BJ (cell line): Measurements from ENCODE around the gene RNGTT. TPM values are rescaled to one million over a fixed set of nuclear protein-coding genes. Genes with fewer than 3 reads are reported as not detected.

Experiments
- CTCF ChIA-PET: fragments of 350-600 bp; formaldehyde crosslinking; extraction: SDS; loops from one replicate; lab custom pipeline; 2021; ENCODE audit warnings: antibody characterized with exemption, inconsistent platforms; lab: Yijun Ruan, JAX
- POLR2A ChIA-PET: fragments of 300-600 bp; sonication (Branson Sonifier 250); formaldehyde crosslinking; extraction: SDS; loops from one replicate; lab custom pipeline; 2021; ENCODE audit warnings: antibody characterized with exemption; lab: Charles Lee
- DNase-seq: peaks from one replicate; pipeline ENCODE4 v3.0.0-alpha.2; 2011; ENCODE audit warnings: low read depth
- H3K27me3 ChIP-seq: 2 replicates; pipeline ENCODE4 v1.6.0; 2011; ENCODE audit warnings: low read length; ENCODE audit not compliant: control insufficient read depth, insufficient read depth
- H3K36me3 ChIP-seq: 2 replicates; pipeline ENCODE4 v1.5.1; 2011; ENCODE audit warnings: low read length; ENCODE audit not compliant: control insufficient read depth, insufficient read depth
- H3K4me3 ChIP-seq: 2 replicates; pipeline ENCODE4 v1.5.1; 2011; ENCODE audit warnings: low read depth, mild to moderate bottlenecking, control low read depth, low read length
- polyA plus RNA-seq: library from polyadenylated mRNA; depleted of rRNA; stranded (reverse); fragments of >200 nt; gene quantifications from 2 replicates; pipeline ENCODE4 v1.2.3, GENCODE V29; 2011
- TF ChIP-seq, protein P1 (sequence below): IDR thresholded peaks from 2 replicates; pipeline ENCODE4 v1.5.1; 2011; ENCODE audit warnings: low read depth, mild to moderate bottlenecking, control low read depth, inconsistent platforms, low read length, moderate library complexity; ENCODE audit not compliant: insufficient read depth

RNGTT gene
- polyA plus RNA-seq, 1 experiment, result 3.2 TPM

DNA sequence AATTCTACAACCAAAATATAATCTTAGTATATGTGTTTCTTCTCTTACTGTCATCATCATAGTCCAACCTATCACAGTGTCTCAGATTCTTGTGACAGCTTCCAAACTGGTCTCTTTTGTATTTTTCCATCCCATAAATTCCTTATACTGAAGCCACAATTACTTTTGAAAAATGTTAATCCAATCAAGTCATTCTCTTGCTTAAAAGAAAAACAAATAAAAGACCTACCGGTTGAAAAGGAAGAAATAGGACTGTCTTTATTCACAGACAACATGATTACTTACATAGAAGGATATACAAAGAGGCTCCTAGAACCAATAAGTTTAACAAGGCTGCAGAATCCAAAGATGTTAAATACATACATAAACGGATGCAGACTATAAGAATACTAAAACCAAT lies 339.9 kb downstream of the RNGTT start:
- CTCF ChIA-PET, result no interaction called here

DNA sequence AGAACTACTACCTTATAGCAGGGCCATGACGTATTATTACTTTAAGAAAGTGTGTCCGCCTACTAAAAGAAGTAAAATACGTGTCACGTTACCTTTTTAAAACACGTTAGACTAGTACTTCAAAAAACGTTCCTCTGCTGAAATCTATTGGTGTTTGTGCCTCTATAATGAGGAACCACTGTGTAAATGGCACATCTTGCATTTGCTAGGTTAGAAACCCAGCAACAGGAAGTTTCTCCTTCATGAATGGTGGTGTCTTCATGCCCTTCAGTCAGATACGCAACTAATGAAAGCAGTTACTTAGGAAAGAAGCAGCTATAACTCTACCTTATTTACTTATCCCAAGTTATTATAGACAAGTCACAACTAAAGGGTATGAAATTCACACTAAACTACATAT lies 343.5 kb downstream of the RNGTT start:
- Histone ChIP-seq H3K36me3 (no peaks in the 10 kb centered on the region), H3K4me3 (no peak overlapping the region), H3K27me3 (no peaks in the 10 kb centered on the region)
- ChIA-PET CTCF (interaction anchor here (1.2 kb wide), 1 partner anchor 10 kb away, joined by 4 read pairs; no protein-coding TSS in a partner anchor), POLR2A (no interaction called here)
- DNase-seq, result no peak
- TF ChIP-seq, protein P1, sequence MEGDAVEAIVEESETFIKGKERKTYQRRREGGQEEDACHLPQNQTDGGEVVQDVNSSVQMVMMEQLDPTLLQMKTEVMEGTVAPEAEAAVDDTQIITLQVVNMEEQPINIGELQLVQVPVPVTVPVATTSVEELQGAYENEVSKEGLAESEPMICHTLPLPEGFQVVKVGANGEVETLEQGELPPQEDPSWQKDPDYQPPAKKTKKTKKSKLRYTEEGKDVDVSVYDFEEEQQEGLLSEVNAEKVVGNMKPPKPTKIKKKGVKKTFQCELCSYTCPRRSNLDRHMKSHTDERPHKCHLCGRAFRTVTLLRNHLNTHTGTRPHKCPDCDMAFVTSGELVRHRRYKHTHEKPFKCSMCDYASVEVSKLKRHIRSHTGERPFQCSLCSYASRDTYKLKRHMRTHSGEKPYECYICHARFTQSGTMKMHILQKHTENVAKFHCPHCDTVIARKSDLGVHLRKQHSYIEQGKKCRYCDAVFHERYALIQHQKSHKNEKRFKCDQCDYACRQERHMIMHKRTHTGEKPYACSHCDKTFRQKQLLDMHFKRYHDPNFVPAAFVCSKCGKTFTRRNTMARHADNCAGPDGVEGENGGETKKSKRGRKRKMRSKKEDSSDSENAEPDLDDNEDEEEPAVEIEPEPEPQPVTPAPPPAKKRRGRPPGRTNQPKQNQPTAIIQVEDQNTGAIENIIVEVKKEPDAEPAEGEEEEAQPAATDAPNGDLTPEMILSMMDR, result no peak

More for the DNA sequence above, 339.9 kb downstream of the RNGTT start:
- DNase-seq, result no peak
- TF ChIP-seq, protein P1, result no peak
- no peak overlapping the region for H3K4me3 ChIP-seq
- POLR2A ChIA-PET, result no interaction called here
- H3K27me3 ChIP-seq, result no peaks in the 10 kb centered on the region
- H3K36me3 ChIP-seq, result no peaks in the 10 kb centered on the region

DNA sequence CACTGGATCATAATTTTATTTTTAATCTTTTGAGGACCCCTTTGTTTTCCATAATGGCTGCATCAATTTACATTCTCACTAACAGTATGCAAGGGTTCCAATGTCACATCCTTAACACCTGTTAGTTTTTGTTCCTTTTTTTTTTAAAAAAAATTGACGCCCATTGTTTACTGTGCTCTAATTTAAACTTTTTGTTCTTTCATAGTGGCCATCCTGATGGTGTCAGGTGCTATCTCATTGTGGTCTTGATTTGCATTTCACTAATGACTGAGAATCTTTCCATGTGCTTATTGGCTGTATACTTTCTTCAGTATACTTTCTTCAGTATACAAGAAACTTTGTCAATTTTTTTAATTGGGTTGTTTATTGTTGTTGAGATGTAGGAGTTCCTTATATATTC lies 347.0 kb downstream of the RNGTT start:
- Histone ChIP-seq H3K36me3 (no peaks in the 10 kb centered on the region), H3K27me3 (no peaks in the 10 kb centered on the region), H3K4me3 (no peak overlapping the region)
- no peak for DNase-seq
- CTCF ChIA-PET, result no interaction called here
- POLR2A ChIA-PET, result no interaction called here
- TF ChIP-seq, protein P1, result no peak

DNA sequence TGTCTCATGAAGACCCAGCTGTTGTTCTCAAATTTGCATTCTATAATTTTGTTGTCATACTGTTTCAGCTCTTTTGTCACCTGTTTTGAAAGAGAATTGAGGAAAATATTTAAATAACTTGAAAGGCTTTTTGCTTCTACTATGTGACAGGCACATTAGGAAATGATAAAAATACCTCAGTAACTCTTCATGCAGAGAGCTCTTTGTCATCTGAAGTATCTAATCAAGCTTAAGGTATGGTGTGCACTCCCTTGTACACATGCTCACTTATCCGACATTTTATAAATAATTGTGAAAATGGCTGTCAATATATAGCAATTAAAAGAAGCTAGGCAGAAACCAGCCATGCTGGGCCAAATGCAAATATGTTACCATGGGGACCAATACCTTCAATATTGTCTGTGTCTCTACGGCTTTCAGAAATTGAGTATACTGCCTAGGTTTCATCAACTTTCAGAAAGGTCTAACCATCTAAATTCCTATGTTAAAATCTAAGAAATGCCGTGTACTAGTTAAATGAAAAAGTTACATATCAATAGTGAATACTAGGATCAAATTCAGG lies 349.0 kb downstream of the RNGTT start:
- CTCF ChIA-PET, result interaction anchor here (1.2 to 1.4 kb wide), 2 partner anchors 15 to 16 kb away, joined by 3 read pairs; no protein-coding TSS in a partner anchor
- DNase-seq, result no peak
- POLR2A ChIA-PET, result no interaction called here
- H3K27me3 ChIP-seq, result no peaks in the 10 kb centered on the region
- no peaks in the 10 kb centered on the region for H3K36me3 ChIP-seq
- TF ChIP-seq, protein P1, result no peak
- no peak overlapping the region for H3K4me3 ChIP-seq

DNA sequence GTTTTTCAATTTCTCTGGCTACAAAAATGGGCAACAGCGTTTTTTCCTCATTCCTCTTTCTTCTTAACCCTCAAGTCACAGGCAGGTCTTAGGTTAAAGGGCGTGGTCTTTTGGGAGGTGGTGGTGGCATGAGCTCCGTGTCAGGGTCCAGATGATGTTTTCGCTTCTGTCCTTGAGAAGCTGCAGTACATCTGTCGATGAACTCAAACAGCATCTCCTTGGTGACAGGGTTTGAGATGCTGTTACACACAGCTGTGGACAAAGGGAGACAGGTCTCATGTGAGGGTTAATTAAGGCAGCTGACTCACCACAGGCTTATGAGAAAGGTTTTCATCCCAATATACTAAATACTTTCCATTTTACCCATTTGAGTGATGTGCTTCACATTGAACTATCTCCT lies 350.8 kb downstream of the RNGTT start:
- POLR2A ChIA-PET, result no interaction called here
- no peak for DNase-seq

More for the DNA sequence above, 350.8 kb downstream of the RNGTT start:
- H3K27me3 ChIP-seq, result no peaks in the 10 kb centered on the region
- H3K36me3 ChIP-seq, result no peaks in the 10 kb centered on the region
- TF ChIP-seq, protein P1, result no peak
- no peak overlapping the region for H3K4me3 ChIP-seq
- CTCF ChIA-PET, result no interaction called here
